BLaER1 treated with 17β-estradiol and CSF1 and Interleukin-3, amounts not matched to agents 10 nM and 100 nM (cell line): ENCODE measurements around the gene GNAT1.

ENCODE experiments used
- H3K27ac ChIP-seq, 11 experiments: shearing (Covaris generic); formaldehyde crosslinking; 2 replicates each; pipeline ENCODE4 v1.8.1; 2022
- H3K27me3 ChIP-seq, 11 experiments: shearing (Covaris generic); formaldehyde crosslinking; 2 replicates each; pipeline ENCODE4 v1.8.1; 2022
- H3K36me3 ChIP-seq, 11 experiments: shearing (Covaris generic); formaldehyde crosslinking; 2 replicates each; pipeline ENCODE4 v1.8.1; 2022
- H3K4me1 ChIP-seq, 10 experiments: shearing (Covaris generic); formaldehyde crosslinking; 2 replicates each; pipeline ENCODE4 v1.8.1; 2022
- H3K4me2 ChIP-seq, 11 experiments: shearing (Covaris generic); formaldehyde crosslinking; 2 replicates each; pipeline ENCODE4 v1.8.1; 2022
- H3K4me3 ChIP-seq, 10 experiments: shearing (Covaris generic); formaldehyde crosslinking; 2 replicates each; pipeline ENCODE4 v1.8.1; 2022
- H3K9ac ChIP-seq, 11 experiments: shearing (Covaris generic); formaldehyde crosslinking; 2 replicates each; pipeline ENCODE4 v1.8.1; 2022
- H3K9me3 ChIP-seq, 11 experiments: shearing (Covaris generic); formaldehyde crosslinking; replicated peaks in 1 of 11; 2 replicates each; pipeline ENCODE4 v1.8.1; 2022
- H4K20me1 ChIP-seq, 11 experiments: shearing (Covaris generic); formaldehyde crosslinking; 2 replicates each; pipeline ENCODE4 v1.8.1; 2022
- Cebpa-rat ChIP-seq, 11 experiments: shearing (Covaris generic); IDR thresholded peaks; 2 replicates each; pipeline ENCODE4 v1.8.1; 2022

The GNAT1 gene

GRCh38 chr3:50211930-50212329 lies 20.5 kb downstream of the GNAT1 start:
- H3K9ac ChIP-seq: peak overlapping the region in 2 of 11 experiments; percentile 4 to 9; a peak in 4 of 22 replicates
- H3K4me1 ChIP-seq: peaks cover 7 to 35% (median 25%) of the 10 kb centered on the region in 10 experiments; a peak in 19 of 20 replicates
- no peak for TF ChIP-seq Cebpa-rat (IDR thresholded peaks at IDR 0.05)
- H3K27me3 ChIP-seq: peaks cover 11 to 30% (median 21%) of the 10 kb centered on the region in 11 experiments
- no peak overlapping the region for H3K27ac ChIP-seq
- no peaks in the 10 kb centered on the region for H3K9me3 ChIP-seq
- peak overlapping the region in 10 of 11 experiments; percentile 11 to 67 (median 37); a peak in 16 of 22 replicates for H3K4me2 ChIP-seq
- no peaks in the 10 kb centered on the region for H3K36me3 ChIP-seq
- H3K4me3 ChIP-seq: no peak overlapping the region
- peaks cover 0 to 14% (median 0%) of the 10 kb centered on the region in 11 experiments; a peak in 4 of 22 replicates for H4K20me1 ChIP-seq

GRCh38 chr3:50212502-50212901 lies 21.1 kb downstream of the GNAT1 start:
- Histone ChIP-seq H3K4me3 (no peak overlapping the region), H3K4me2 (peak overlapping the region in 8 of 11 experiments; percentile 14 to 67 (median 46); a peak in 13 of 22 replicates), H3K4me1 (peaks cover 7 to 35% (median 25%) of the 10 kb centered on the region in 10 experiments; a peak in 19 of 20 replicates), H3K9me3 (no peaks in the 10 kb centered on the region), H3K9ac (peak overlapping the region in 5 of 11 experiments; percentile 3 to 60 (median 32); a peak in 5 of 22 replicates), H4K20me1 (peaks cover 0 to 9% (median 0%) of the 10 kb centered on the region in 11 experiments; a peak in 3 of 22 replicates), H3K27ac (no peak overlapping the region), H3K36me3 (no peaks in the 10 kb centered on the region), H3K27me3 (peaks cover 5 to 24% (median 15%) of the 10 kb centered on the region in 11 experiments)
- TF ChIP-seq Cebpa-rat (IDR thresholded peaks at IDR 0.05): no peak

- Histone ChIP-seq H3K9me3 (no peaks in the 10 kb centered on the region), H4K20me1 (peaks cover 0 to 6% (median 0%) of the 10 kb centered on the region in 11 experiments; a peak in 3 of 22 replicates), H3K36me3 (no peaks in the 10 kb centered on the region), H3K27ac (no peak overlapping the region), H3K4me2 (peak overlapping the region in 8 of 11 experiments; percentile 27 to 61 (median 39); a peak in 12 of 22 replicates), H3K27me3 (peaks cover under 1 to 19% (median 11%) of the 10 kb centered on the region in 11 experiments; a peak in 20 of 22 replicates), H3K4me1 (peaks cover 7 to 35% (median 25%) of the 10 kb centered on the region in 10 experiments; a peak in 19 of 20 replicates), H3K4me3 (no peak overlapping the region), H3K9ac (peak overlapping the region in 7 of 11 experiments; percentile 3 to 60 (median 32); a peak in 9 of 22 replicates)
- TF ChIP-seq Cebpa-rat (IDR thresholded peaks at IDR 0.05): no peak
These were observed 21.6 kb downstream of the GNAT1 start for GRCh38 chr3:50212971-50213370.

- Histone ChIP-seq H3K4me2 (peak overlapping the region in 8 of 11 experiments; percentile 27 to 61 (median 39); a peak in 13 of 22 replicates), H3K4me1 (peaks cover 7 to 35% (median 25%) of the 10 kb centered on the region in 10 experiments; a peak in 19 of 20 replicates), H4K20me1 (peaks cover 0 to 6% (median 0%) of the 10 kb centered on the region in 11 experiments; a peak in 3 of 22 replicates), H3K4me3 (no peak overlapping the region), H3K9me3 (no peaks in the 10 kb centered on the region), H3K27me3 (peaks cover 0 to 15% (median 7%) of the 10 kb centered on the region in 11 experiments; a peak in 14 of 22 replicates), H3K36me3 (no peaks in the 10 kb centered on the region), H3K27ac (no peak overlapping the region), H3K9ac (peak overlapping the region in 7 of 11 experiments; percentile 3 to 60 (median 32); a peak in 10 of 22 replicates)
- no peak for TF ChIP-seq Cebpa-rat (IDR thresholded peaks at IDR 0.05)
These were observed 22.0 kb downstream of the GNAT1 start for GRCh38 chr3:50213373-50213772.

GRCh38 chr3:50214824-50215223 lies 23.4 kb downstream of the GNAT1 start:
- H3K4me3 ChIP-seq: no peak overlapping the region
- no peaks in the 10 kb centered on the region for H3K9me3 ChIP-seq
- H3K36me3 ChIP-seq: no peaks in the 10 kb centered on the region
- no peak overlapping the region for H3K4me2 ChIP-seq
- H3K9ac ChIP-seq: no peak overlapping the region; a peak in 1 of 22 replicates
- H3K27me3 ChIP-seq: peaks cover 0 to 6% (median 3%) of the 10 kb centered on the region in 11 experiments; a peak in 7 of 22 replicates
- H4K20me1 ChIP-seq: peaks cover 0 to 6% (median 0%) of the 10 kb centered on the region in 11 experiments; a peak in 2 of 22 replicates
- no peak for TF ChIP-seq Cebpa-rat (IDR thresholded peaks at IDR 0.05)
- H3K4me1 ChIP-seq: peaks cover 7 to 32% (median 21%) of the 10 kb centered on the region in 10 experiments; a peak in 19 of 20 replicates
- no peak overlapping the region for H3K27ac ChIP-seq

GRCh38 chr3:50215529-50215928 lies 24.1 kb downstream of the GNAT1 start:
- no peaks in the 10 kb centered on the region for H3K36me3 ChIP-seq
- no peak overlapping the region for H3K4me3 ChIP-seq
- no peak for TF ChIP-seq Cebpa-rat (IDR thresholded peaks at IDR 0.05)
- H4K20me1 ChIP-seq: peaks cover 0 to 6% (median 0%) of the 10 kb centered on the region in 11 experiments; a peak in 2 of 22 replicates
- H3K9me3 ChIP-seq: no peaks in the 10 kb centered on the region
- no peaks in the 10 kb centered on the region; a peak in 1 of 22 replicates for H3K27me3 ChIP-seq
- peaks cover 7 to 25% (median 18%) of the 10 kb centered on the region in 10 experiments; a peak in 19 of 20 replicates for H3K4me1 ChIP-seq
- no peak overlapping the region for H3K9ac ChIP-seq
- no peak overlapping the region for H3K27ac ChIP-seq
- no peak overlapping the region for H3K4me2 ChIP-seq

- H3K4me3 ChIP-seq: no peak overlapping the region
- no peak overlapping the region for H3K27ac ChIP-seq
- no peak overlapping the region for H3K4me2 ChIP-seq
- H3K9ac ChIP-seq: no peak overlapping the region
- H4K20me1 ChIP-seq: no peaks in the 10 kb centered on the region; a peak in 1 of 22 replicates
- no peaks in the 10 kb centered on the region for H3K36me3 ChIP-seq
- no peak for TF ChIP-seq Cebpa-rat (IDR thresholded peaks at IDR 0.05)
- H3K4me1 ChIP-seq: peaks cover 8 to 14% (median 11%) of the 10 kb centered on the region in 10 experiments; a peak in 17 of 20 replicates
- H3K27me3 ChIP-seq: no peaks in the 10 kb centered on the region; a peak in 1 of 22 replicates
- H3K9me3 ChIP-seq: no peaks in the 10 kb centered on the region
These were observed 26.3 kb downstream of the GNAT1 start for GRCh38 chr3:50217681-50218080.

- Histone ChIP-seq H3K27ac (no peak overlapping the region), H4K20me1 (no peaks in the 10 kb centered on the region; a peak in 1 of 22 replicates), H3K27me3 (peaks cover 0 to 4% (median 0%) of the 10 kb centered on the region in 11 experiments; a peak in 3 of 22 replicates), H3K4me3 (no peak overlapping the region), H3K9ac (no peak overlapping the region), H3K36me3 (no peaks in the 10 kb centered on the region), H3K4me1 (peaks cover 2 to 10% (median 4%) of the 10 kb centered on the region in 10 experiments; a peak in 17 of 20 replicates), H3K9me3 (no peaks in the 10 kb centered on the region), H3K4me2 (no peak overlapping the region)
- TF ChIP-seq Cebpa-rat (IDR thresholded peaks at IDR 0.05): no peak
These were observed 27.0 kb downstream of the GNAT1 start for GRCh38 chr3:50218448-50218847.

GRCh38 chr3:50219285-50219684 lies 27.9 kb downstream of the GNAT1 start:
- Histone ChIP-seq H3K9ac (no peak overlapping the region), H3K27me3 (peaks cover 0 to 10% (median 5%) of the 10 kb centered on the region in 11 experiments; a peak in 6 of 22 replicates), H3K4me3 (no peak overlapping the region), H3K27ac (no peak overlapping the region), H3K36me3 (no peaks in the 10 kb centered on the region), H3K4me1 (peaks cover 0 to 10% (median 0%) of the 10 kb centered on the region in 10 experiments; a peak in 6 of 20 replicates), H3K4me2 (no peak overlapping the region), H4K20me1 (no peaks in the 10 kb centered on the region; a peak in 1 of 22 replicates), H3K9me3 (no peaks in the 10 kb centered on the region)
- TF ChIP-seq Cebpa-rat (IDR thresholded peaks at IDR 0.05): no peak
